ENCODE data around the gene RIC3. TPM values are rescaled to one million over a fixed set of nuclear protein-coding genes. Genes with fewer than 3 reads are reported as not detected.

The RIC3 gene
- total and polyA plus RNA-seq, 2 donors (not counting 3 experiments of a cell fraction or from before 2014, with no cell fraction given): not detected

DNA sequence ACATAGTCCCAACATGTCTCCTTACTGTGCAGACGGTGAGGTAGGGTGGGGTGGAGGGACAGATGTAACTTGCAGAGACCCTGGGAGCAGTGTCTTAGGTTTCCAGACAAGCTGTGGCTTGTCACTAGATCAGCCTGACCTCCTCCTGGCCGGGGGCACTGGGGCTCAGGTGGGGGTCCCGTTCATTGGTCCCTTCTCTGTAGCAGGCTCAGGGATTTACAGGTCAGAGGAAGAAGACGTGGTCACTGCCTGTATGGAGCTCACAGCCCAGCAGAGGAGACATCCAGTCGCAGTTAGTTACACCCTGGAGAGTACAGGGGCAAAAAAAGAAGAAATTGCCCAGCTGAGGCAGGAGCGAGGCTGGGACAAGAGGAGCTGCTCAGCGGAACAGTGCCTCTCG lies 109.8 kb downstream of the RIC3 start:
- Histone ChIP-seq H3K4me3 (replicated peaks in 1 of 3; ENCODE audit: insufficient read depth in 1 of 3, low read depth in 1 of 3, low read length in 3 of 3) (no peak overlapping the region), H3K27me3 (ENCODE audit: control insufficient read depth in 2 of 2, insufficient read depth in 2 of 2, low read length in 2 of 2) (no peaks in the 10 kb centered on the region), H3K9ac (replicated peaks; ENCODE audit: extremely low read depth, insufficient read depth, low read length) (no peak overlapping the region), H3K79me2 (ENCODE audit: control insufficient read depth, insufficient read depth, low read length) (no peaks in the 10 kb centered on the region), H3K36me3 (ENCODE audit: control insufficient read depth in 2 of 2, extremely low read depth in 1 of 2, insufficient read depth in 2 of 2, low read length in 2 of 2) (no peaks in the 10 kb centered on the region), H3K9me3 (replicated peaks; ENCODE audit: control insufficient read depth, insufficient read depth, low read length) (no peaks in the 10 kb centered on the region), H3K9me1 (replicated peaks; ENCODE audit: control insufficient read depth, extremely low read depth, insufficient read depth, low read length) (no peaks in the 10 kb centered on the region), H3K4me1 (ENCODE audit: control insufficient read depth, extremely low read depth, insufficient read depth, low read length) (no peaks in the 10 kb centered on the region), H3K4me2 (ENCODE audit: insufficient read depth, low read length) (no peak overlapping the region), H4K20me1 (replicated peaks; ENCODE audit: control insufficient read depth, extremely low read depth, insufficient read depth, low read length) (no peaks in the 10 kb centered on the region), H2AFZ (ENCODE audit: low read depth, low read length) (no peak overlapping the region), H3K27ac (ENCODE audit: insufficient read depth, low read depth, low read length) (no peak overlapping the region)
- FAIRE-seq (no peak), DNase-seq (ENCODE audit: low read depth, low spot score) (no peak)
- intact Hi-C loops (cut with micrococcal nuclease): no loop called here
- TF ChIP-seq MAX (IDR thresholded peaks at IDR 0.05; ENCODE audit: insufficient read depth, insufficient read length) (no peak), POLR2AphosphoS5 (IDR thresholded peaks at IDR 0.05; ENCODE audit: insufficient read depth, low read depth, low read length) (no peak), GATA2 (IDR thresholded peaks at IDR 0.05; ENCODE audit: insufficient read depth, insufficient read length, low read depth, low read length) (no peak), MYC (IDR thresholded peaks at IDR 0.05; ENCODE audit: low read depth, low read length) (no peak), EZH2 (IDR thresholded peaks at IDR 0.05; ENCODE audit: borderline replicate concordance, low read depth, low read length, severe bottlenecking) (no peak), FOS (IDR thresholded peaks at IDR 0.05; ENCODE audit: borderline replicate concordance, insufficient read depth, low read length) (no peak)
- TF ChIP-seq, protein P1, sequence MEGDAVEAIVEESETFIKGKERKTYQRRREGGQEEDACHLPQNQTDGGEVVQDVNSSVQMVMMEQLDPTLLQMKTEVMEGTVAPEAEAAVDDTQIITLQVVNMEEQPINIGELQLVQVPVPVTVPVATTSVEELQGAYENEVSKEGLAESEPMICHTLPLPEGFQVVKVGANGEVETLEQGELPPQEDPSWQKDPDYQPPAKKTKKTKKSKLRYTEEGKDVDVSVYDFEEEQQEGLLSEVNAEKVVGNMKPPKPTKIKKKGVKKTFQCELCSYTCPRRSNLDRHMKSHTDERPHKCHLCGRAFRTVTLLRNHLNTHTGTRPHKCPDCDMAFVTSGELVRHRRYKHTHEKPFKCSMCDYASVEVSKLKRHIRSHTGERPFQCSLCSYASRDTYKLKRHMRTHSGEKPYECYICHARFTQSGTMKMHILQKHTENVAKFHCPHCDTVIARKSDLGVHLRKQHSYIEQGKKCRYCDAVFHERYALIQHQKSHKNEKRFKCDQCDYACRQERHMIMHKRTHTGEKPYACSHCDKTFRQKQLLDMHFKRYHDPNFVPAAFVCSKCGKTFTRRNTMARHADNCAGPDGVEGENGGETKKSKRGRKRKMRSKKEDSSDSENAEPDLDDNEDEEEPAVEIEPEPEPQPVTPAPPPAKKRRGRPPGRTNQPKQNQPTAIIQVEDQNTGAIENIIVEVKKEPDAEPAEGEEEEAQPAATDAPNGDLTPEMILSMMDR (IDR thresholded peaks at IDR 0.05; ENCODE audit: extremely low read depth in 1 of 2, insufficient read depth in 1 of 2, low read depth in 1 of 2, low read length in 2 of 2): no peak
- no TSS peak for BruUV-seq (replicated peaks)
- CTCF ChIA-PET: interaction anchor here (0.9 kb wide), 1 partner anchor 10 kb away, joined by 3 read pairs; no protein-coding TSS in a partner anchor
- POLR2A ChIA-PET: no interaction called here
- dilution Hi-C loops (cut with MboI; ENCODE audit: extremely low pct_ligation_motif_present, low sequenced_read_pairs): no loop called here
